ENCODE measurements around the gene PPP1R37. TPM values are rescaled to one million over a fixed set of nuclear protein-coding genes. Genes with fewer than 3 reads are reported as not detected.

The PPP1R37 gene
- total and polyA plus RNA-seq, 2 donors (not counting 1 experiment from before 2014, with no cell fraction given) = 20.7 to 28.1 TPM

GRCh38 chr19:45051929-45052579 lies 40.9 kb upstream of the PPP1R37 start:
- peak; percentile 93 for ATAC-seq (ENCODE audit: low read depth)
- no peak for TF ChIP-seq CTCF (IDR thresholded peaks at IDR 0.05)
- TF ChIP-seq EZH2 (IDR thresholded peaks at IDR 0.05; ENCODE audit: borderline replicate concordance, insufficient read depth, low read depth, low read length, poor library complexity, severe bottlenecking) = no peak
- Histone ChIP-seq H3K79me2 (ENCODE audit: control insufficient read depth, insufficient read depth, low read length) (peaks cover 88% of the 10 kb centered on the region), H3K4me3 (ENCODE audit: control extremely low read depth in 1 of 5, extremely low read depth in 1 of 5, insufficient read depth in 1 of 5, low read depth in 2 of 5, low read length in 4 of 5) (peak overlapping the region in 4 of 5 experiments; percentile 27 to 62 (median 46)), H3K27me3 (replicated peaks in 1 of 4; ENCODE audit: control extremely low read depth in 1 of 4, control insufficient read depth in 3 of 4, insufficient read depth in 4 of 4, low read length in 3 of 4) (no peaks in the 10 kb centered on the region), H3K9me3 (ENCODE audit: control extremely low read depth in 1 of 3, control insufficient read depth in 2 of 3, insufficient read depth in 1 of 3, low read length in 2 of 3) (no peaks in the 10 kb centered on the region), H2AFZ (ENCODE audit: insufficient read depth, low read depth, low read length, poor library complexity, severe bottlenecking) (peak overlapping the region; percentile 11), H3K4me1 (ENCODE audit: control insufficient read depth in 2 of 2, insufficient read depth in 2 of 2, low read length in 2 of 2) (peaks cover 57 to 90% of the 10 kb centered on the region in 2 donors), H4K20me1 (ENCODE audit: control insufficient read depth, insufficient read depth, low read length, poor library complexity, severe bottlenecking) (peaks cover 26% of the 10 kb centered on the region), H3K4me2 (replicated peaks; ENCODE audit: low read depth, low read length, poor library complexity, severe bottlenecking) (peak overlapping the region; percentile 78), H3K9ac (ENCODE audit: low read length) (peak overlapping the region; percentile 53), H3K36me3 (replicated peaks in 1 of 2; ENCODE audit: control extremely low read depth in 1 of 2, control insufficient read depth in 1 of 2, extremely low read depth in 1 of 2, insufficient read depth in 2 of 2, low read length in 1 of 2) (peaks cover 3 to 53% of the 10 kb centered on the region in 2 experiments), H3K27ac (ENCODE audit: low read length in 2 of 2) (peak overlapping the region; percentile 78 to 93)
- POLR2A ChIA-PET = interaction anchor here (0.6 to 2.2 kb wide), 9 partner anchors 13 to 207 kb away, joined by 3 to 26 read pairs (median 4); partner anchors contain the start of genes CLASRP, CLPTM1 and RELB
- peak; percentile 85 for DNase-seq
- H3K9me3 Mint-ChIP-seq (ENCODE audit: insufficient read depth) = no peaks in the 10 kb centered on the region
- H3K4me3 Mint-ChIP-seq = peak overlapping the region; percentile 86
- H3K27ac Mint-ChIP-seq = peak overlapping the region; percentile 95
- CTCF ChIA-PET = interaction anchor here (0.7 to 4.1 kb wide), 13 partner anchors 9 to 78 kb away, joined by 3 to 24 read pairs (median 4); partner anchors contain the start of genes CLASRP and PPP1R37
- intact Hi-C loops (cut with micrococcal nuclease) = loop anchor here (1.0 kb wide), 2 partner anchors 13 to 50 kb away; partner anchors contain the start of gene CLASRP
- 21% methylated on average over 9 of the region's 9 CpGs for WGBS (ENCODE audit: insufficient coverage)
- H3K27me3 Mint-ChIP-seq = no peaks in the 10 kb centered on the region
- peaks cover 67% of the 10 kb centered on the region for H3K4me1 Mint-ChIP-seq

GRCh38 chr19:45056831-45057230 lies 36.1 kb upstream of the PPP1R37 start:
- TF ChIP-seq EZH2 (IDR thresholded peaks at IDR 0.05; ENCODE audit: borderline replicate concordance, insufficient read depth, low read depth, low read length, poor library complexity, severe bottlenecking) = no peak
- TF ChIP-seq CTCF (IDR thresholded peaks at IDR 0.05) = no peak
- Histone ChIP-seq H3K36me3 (replicated peaks in 1 of 2; ENCODE audit: control extremely low read depth in 1 of 2, control insufficient read depth in 1 of 2, extremely low read depth in 1 of 2, insufficient read depth in 2 of 2, low read length in 1 of 2) (peaks cover 3 to 88% of the 10 kb centered on the region in 2 experiments), H3K4me3 (ENCODE audit: control extremely low read depth in 1 of 5, extremely low read depth in 1 of 5, insufficient read depth in 1 of 5, low read depth in 2 of 5, low read length in 4 of 5) (no peak overlapping the region), H3K4me2 (replicated peaks; ENCODE audit: low read depth, low read length, poor library complexity, severe bottlenecking) (peak overlapping the region; percentile 11), H3K9me3 (ENCODE audit: control extremely low read depth in 1 of 3, control insufficient read depth in 2 of 3, insufficient read depth in 1 of 3, low read length in 2 of 3) (no peaks in the 10 kb centered on the region), H2AFZ (ENCODE audit: insufficient read depth, low read depth, low read length, poor library complexity, severe bottlenecking) (no peak overlapping the region), H3K4me1 (ENCODE audit: control insufficient read depth in 2 of 2, insufficient read depth in 2 of 2, low read length in 2 of 2) (peaks cover 20 to 58% of the 10 kb centered on the region in 2 donors), H3K79me2 (ENCODE audit: control insufficient read depth, insufficient read depth, low read length) (peaks cover 88% of the 10 kb centered on the region), H3K27ac (ENCODE audit: low read length in 2 of 2) (peak overlapping the region; percentile 18 to 31), H4K20me1 (ENCODE audit: control insufficient read depth, insufficient read depth, low read length, poor library complexity, severe bottlenecking) (peaks cover 69% of the 10 kb centered on the region), H3K9ac (ENCODE audit: low read length) (no peak overlapping the region), H3K27me3 (replicated peaks in 1 of 4; ENCODE audit: control extremely low read depth in 1 of 4, control insufficient read depth in 3 of 4, insufficient read depth in 4 of 4, low read length in 3 of 4) (no peaks in the 10 kb centered on the region)
- DNase-seq (peak; percentile 35), ATAC-seq (ENCODE audit: low read depth) (no peak)
- H3K27me3 Mint-ChIP-seq = no peaks in the 10 kb centered on the region
- 77% methylated on average over 8 of the region's 8 CpGs for WGBS (ENCODE audit: insufficient coverage)
- no peak overlapping the region for H3K4me3 Mint-ChIP-seq
- ChIA-PET POLR2A (interaction anchor here (1.2 to 1.4 kb wide), 3 partner anchors 9 to 18 kb away, joined by 3 to 4 read pairs (median 3); no protein-coding TSS in a partner anchor), CTCF (interaction anchor here (0.7 to 7.0 kb wide), 10 partner anchors 8 to 154 kb away, joined by 3 to 97 read pairs (median 4); partner anchors contain the start of gene CLASRP)
- intact Hi-C loops (cut with micrococcal nuclease) = no loop called here
- peak overlapping the region; percentile 71 for H3K27ac Mint-ChIP-seq
- no peaks in the 10 kb centered on the region for H3K9me3 Mint-ChIP-seq (ENCODE audit: insufficient read depth)
- H3K4me1 Mint-ChIP-seq = peaks cover 58% of the 10 kb centered on the region
